AG09309 (cell line): ENCODE results near the gene PYGB.

Experiments
- DNase-seq: peaks from one replicate; pipeline ENCODE4 v3.0.0-alpha.2; 2010; ENCODE audit warnings: low read depth
- H3K4me3 ChIP-seq: 2 replicates; pipeline ENCODE4 v1.5.1; 2011; ENCODE audit warnings: mild to moderate bottlenecking, low read depth, low read length, moderate library complexity; ENCODE audit not compliant: control insufficient read depth
- CTCF ChIP-seq: IDR thresholded peaks from 2 replicates; pipeline ENCODE4 v1.5.1; 2011; ENCODE audit warnings: mild to moderate bottlenecking, low read depth, low read length, inconsistent platforms; ENCODE audit not compliant: insufficient read depth, control insufficient read depth; ENCODE audit errors: missing control alignments

The PYGB gene

DNA sequence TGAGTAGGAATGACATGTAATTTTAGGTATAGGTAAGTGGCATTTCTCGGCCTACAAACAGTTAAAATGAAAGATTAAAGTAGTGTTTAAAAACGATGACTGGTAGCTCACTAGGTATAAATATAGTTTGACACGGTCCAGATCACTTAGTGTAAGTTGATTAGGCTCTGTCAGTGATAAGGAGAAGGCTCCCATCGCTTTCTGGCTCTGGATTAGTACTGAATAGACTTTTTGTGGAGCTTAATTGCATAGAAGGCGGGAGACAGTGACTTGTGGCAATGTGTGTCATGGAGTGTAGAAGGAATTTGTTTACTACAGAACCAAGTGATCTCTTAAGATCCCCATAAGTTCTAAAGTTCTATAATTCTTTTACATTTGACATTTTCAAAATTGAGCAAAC lies 6.7 kb downstream of the PYGB start:
- no peak for DNase-seq
- no peak for TF ChIP-seq CTCF

GRCh38 chr20:25254986-25255680 lies 7.2 kb downstream of the PYGB start:
- DNase-seq = no peak
- peak; percentile 4 for TF ChIP-seq CTCF
- H3K4me3 ChIP-seq = no peak overlapping the region

More for the DNA sequence above, 6.7 kb downstream of the PYGB start:
- H3K4me3 ChIP-seq = no peak overlapping the region

DNA sequence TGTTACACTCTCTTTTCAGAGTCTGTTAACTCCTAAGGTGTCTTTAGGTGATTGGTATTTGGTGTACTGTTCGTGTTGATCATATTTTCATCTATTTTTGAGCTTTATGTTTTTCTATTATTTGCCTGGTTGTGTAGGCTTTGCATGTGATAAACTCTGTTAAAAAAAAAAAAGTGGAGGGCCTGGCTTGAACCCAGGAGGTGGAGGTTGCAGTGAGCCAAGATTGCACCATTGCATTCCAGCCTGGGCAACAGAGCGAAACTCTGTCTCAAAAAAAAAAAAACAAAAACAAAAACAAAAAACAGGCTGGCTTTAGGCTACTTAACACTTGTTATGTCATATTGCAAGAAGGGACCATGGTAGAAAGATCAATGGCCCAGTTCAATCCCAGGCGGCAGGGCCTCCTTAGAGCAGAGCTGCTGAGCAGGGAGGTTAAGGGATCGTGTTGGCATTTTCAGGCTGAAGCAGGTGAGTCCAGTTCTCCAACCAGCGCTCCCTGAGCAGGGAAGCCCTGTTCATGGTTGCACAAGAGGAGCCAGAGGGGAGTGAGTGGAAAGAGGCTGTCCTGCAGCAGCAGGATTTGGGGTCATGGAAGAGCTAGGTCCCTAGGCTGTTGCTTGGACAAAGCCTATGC lies 8.5 kb downstream of the PYGB start:
- H3K4me3 ChIP-seq = no peak overlapping the region
- no peak for TF ChIP-seq CTCF
- DNase-seq = no peak

DNA sequence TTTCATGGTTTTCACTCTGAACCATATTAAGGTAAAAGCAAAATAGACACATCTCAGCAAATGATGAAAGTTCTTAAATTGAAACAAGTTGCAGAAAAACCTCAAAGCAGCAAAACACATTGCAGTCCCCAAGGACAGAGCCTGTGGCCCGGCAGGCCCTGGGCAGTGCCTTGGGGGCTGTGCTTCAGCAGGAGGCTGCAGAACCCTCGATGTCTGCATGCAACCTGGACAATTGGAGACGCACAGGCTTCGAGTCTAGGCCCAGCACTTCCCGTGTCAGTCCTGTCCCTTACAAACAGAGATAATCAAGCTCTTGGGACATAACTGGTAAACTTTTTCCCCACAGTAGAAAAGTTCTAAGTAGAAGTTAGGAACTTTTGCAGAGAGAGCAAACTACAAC lies 9.2 kb downstream of the PYGB start:
- no peak for TF ChIP-seq CTCF
- H3K4me3 ChIP-seq = no peak overlapping the region
- DNase-seq = no peak

DNA sequence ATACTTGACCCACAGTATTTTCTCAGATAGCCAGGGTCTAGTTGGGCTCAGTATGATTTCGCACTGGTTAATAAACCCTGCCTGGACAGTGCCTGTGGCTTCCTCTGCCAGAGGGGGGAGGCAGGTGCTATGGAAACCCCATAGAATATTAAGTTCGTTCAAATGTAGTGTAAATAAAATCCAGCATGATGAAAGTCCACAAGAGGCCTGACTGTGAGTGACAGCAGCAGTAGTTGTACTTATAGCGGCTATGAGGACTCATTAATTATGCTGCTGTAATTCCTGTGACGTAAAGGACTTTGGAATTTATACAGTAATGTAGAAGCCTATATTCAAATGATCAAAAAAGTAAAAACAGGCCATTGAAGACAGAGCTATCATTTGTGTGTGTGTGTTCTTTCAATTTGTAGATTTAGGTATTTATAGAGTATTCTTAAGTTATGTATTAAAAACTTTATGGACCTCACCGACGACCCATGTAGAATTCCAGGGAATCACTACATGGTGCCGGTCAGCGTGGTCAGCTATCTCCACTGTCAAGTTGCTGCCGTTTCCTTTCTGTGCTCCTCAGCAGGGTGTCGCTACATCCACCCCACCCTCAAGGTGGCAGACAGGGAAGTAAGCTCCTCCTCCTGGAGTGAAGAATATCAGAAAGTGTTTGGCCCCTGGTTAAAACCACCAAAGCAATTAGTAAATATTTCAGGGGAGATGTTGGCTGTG lies 10.0 kb downstream of the PYGB start:
- no peak overlapping the region for H3K4me3 ChIP-seq
- DNase-seq = no peak
- TF ChIP-seq CTCF = no peak

DNA sequence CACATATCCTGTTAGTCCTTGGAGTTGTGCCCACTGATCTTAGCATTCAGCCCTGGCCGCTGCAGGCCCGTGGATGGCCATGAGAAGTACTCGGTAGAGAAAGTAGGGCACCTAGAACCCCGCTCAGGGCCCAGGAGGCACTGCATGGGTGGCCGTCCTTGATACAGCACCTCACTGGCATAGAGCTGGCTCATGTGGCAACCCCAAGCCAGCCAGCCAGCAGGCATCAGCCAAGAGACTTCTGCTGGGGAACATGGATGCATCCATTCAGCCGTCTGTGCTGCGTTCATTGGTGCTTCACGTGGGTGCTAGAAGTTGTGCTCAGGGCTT lies 10.6 kb downstream of the PYGB start:
- TF ChIP-seq CTCF = no peak
- DNase-seq = no peak
- H3K4me3 ChIP-seq = no peak overlapping the region
